H9 (cell line): ENCODE data around the gene ETV7. TPM values are rescaled to one million over a fixed set of nuclear protein-coding genes. Genes with fewer than 3 reads are reported as not detected.

Source experiments
- DNase-seq: peaks from one replicate; pipeline ENCODE4 v3.0.0-alpha.2; 2017
- H2AFZ ChIP-seq: one replicate; pipeline ENCODE4 v1.6.1; 2013; ENCODE audit warnings: mild to moderate bottlenecking, low read length, control low read depth, moderate library complexity
- H2AK5ac ChIP-seq: 2 replicates; pipeline ENCODE4 v1.6.1; 2013; ENCODE audit warnings: low read length, control low read depth, mixed read lengths; ENCODE audit not compliant: insufficient read length
- H2BK120ac ChIP-seq: one replicate; pipeline ENCODE4 v1.6.1; 2013; ENCODE audit warnings: low read depth, mild to moderate bottlenecking, low read length, control low read depth, inconsistent platforms; ENCODE audit not compliant: poor library complexity, severe bottlenecking
- H2BK12ac ChIP-seq: 2 replicates; pipeline ENCODE4 v1.6.1; 2013; ENCODE audit warnings: low read length, control low read depth, mixed read lengths, low read depth; ENCODE audit not compliant: insufficient read length
- H2BK15ac ChIP-seq: 2 replicates; pipeline ENCODE4 v1.6.1; 2013; ENCODE audit warnings: low read depth, low read length, control low read depth
- H2BK20ac ChIP-seq: one replicate; pipeline ENCODE4 v1.6.1; 2013; ENCODE audit warnings: low read depth, mild to moderate bottlenecking, low read length, control low read depth, inconsistent platforms; ENCODE audit not compliant: poor library complexity, severe bottlenecking
- H2BK5ac ChIP-seq: 2 replicates; pipeline ENCODE4 v1.6.1; 2013; ENCODE audit warnings: low read length, control low read depth, mixed read lengths; ENCODE audit not compliant: insufficient read length
- H3K14ac ChIP-seq: 2 replicates; pipeline ENCODE4 v1.6.1; 2013; ENCODE audit warnings: low read length, control low read depth; ENCODE audit not compliant: insufficient read depth
- H3K18ac ChIP-seq: 2 replicates; pipeline ENCODE4 v1.6.1; 2013; ENCODE audit warnings: low read depth, mild to moderate bottlenecking, mixed read lengths, low read length, control low read depth; ENCODE audit not compliant: insufficient read length
- H3K23ac ChIP-seq: 2 replicates; pipeline ENCODE4 v1.6.1; 2013; ENCODE audit warnings: low read length, control low read depth, mixed read lengths, low read depth; ENCODE audit not compliant: insufficient read length
- H3K23me2 ChIP-seq: 2 replicates; pipeline ENCODE4 v1.6.1; 2013; ENCODE audit warnings: low read depth, mild to moderate bottlenecking, mixed read lengths, low read length, control low read depth; ENCODE audit not compliant: insufficient read length, poor library complexity, severe bottlenecking
- H3K27ac ChIP-seq: 2 replicates; pipeline ENCODE4 v1.5.1; 2013; ENCODE audit warnings: low read length, control low read depth, mixed read lengths, low read depth; ENCODE audit not compliant: insufficient read length
- H3K27me3 ChIP-seq: 2 replicates; pipeline ENCODE4 v1.6.1; 2013; ENCODE audit warnings: low read length, control low read depth, inconsistent platforms; ENCODE audit not compliant: insufficient read depth
- H3K4ac ChIP-seq: 2 replicates; pipeline ENCODE4 v1.6.1; 2013; ENCODE audit warnings: low read depth, mild to moderate bottlenecking, control low read depth, inconsistent platforms, low read length, moderate library complexity
- H3K4me1 ChIP-seq: 2 replicates; pipeline ENCODE4 v1.6.1; 2013; ENCODE audit warnings: low read length, control low read depth, inconsistent platforms; ENCODE audit not compliant: insufficient read depth
- H3K4me2 ChIP-seq: 2 replicates; pipeline ENCODE4 v1.6.1; 2013; ENCODE audit warnings: low read length, control low read depth, mixed read lengths; ENCODE audit not compliant: insufficient read length, insufficient read depth
- H3K56ac ChIP-seq: 2 replicates; pipeline ENCODE4 v1.6.1; 2013; ENCODE audit warnings: low read depth, mild to moderate bottlenecking, mixed read lengths, low read length, control low read depth; ENCODE audit not compliant: insufficient read length
- H3K79me1 ChIP-seq: 2 replicates; pipeline ENCODE4 v1.6.1; 2013; ENCODE audit warnings: low read depth, mild to moderate bottlenecking, moderate library complexity, low read length, control low read depth, inconsistent platforms; ENCODE audit not compliant: insufficient read depth, poor library complexity, severe bottlenecking
- H3K79me2 ChIP-seq: 2 replicates; pipeline ENCODE4 v1.6.1; 2013; ENCODE audit warnings: low read length, control low read depth, inconsistent platforms; ENCODE audit not compliant: insufficient read depth
- H3K9ac ChIP-seq: 2 replicates; pipeline ENCODE4 v1.6.1; 2013; ENCODE audit warnings: low read length, control low read depth, mixed read lengths; ENCODE audit not compliant: insufficient read length; ENCODE audit errors: extremely low read depth
- H3K9me3 ChIP-seq: one replicate; pipeline ENCODE4 v1.6.1; 2013; ENCODE audit warnings: low read depth, low read length, inconsistent platforms; ENCODE audit not compliant: control insufficient read depth
- H3T11ph ChIP-seq: one replicate; pipeline ENCODE4 v1.6.1; 2013; ENCODE audit warnings: mild to moderate bottlenecking, low read length, control low read depth, inconsistent platforms
- H4K20me1 ChIP-seq: one replicate; pipeline ENCODE4 v1.6.1; 2013; ENCODE audit not compliant: control insufficient read depth, insufficient read length, insufficient read depth
- H4K5ac ChIP-seq: 2 replicates; pipeline ENCODE4 v1.6.1; 2013; ENCODE audit warnings: low read depth, mild to moderate bottlenecking, mixed read lengths, low read length, control low read depth; ENCODE audit not compliant: insufficient read length
- H4K8ac ChIP-seq: replicated peaks from 2 replicates; pipeline ENCODE4 v1.6.1; 2013; ENCODE audit warnings: low read length, control low read depth, mixed read lengths, low read depth; ENCODE audit not compliant: insufficient read length
- H4K91ac ChIP-seq: 2 replicates; pipeline ENCODE4 v1.6.1; 2013; ENCODE audit warnings: low read depth, mild to moderate bottlenecking, moderate library complexity, mixed read lengths, low read length, control low read depth; ENCODE audit not compliant: insufficient read length
- H3K27ac Mint-ChIP-seq, 3 experiments: 2 replicates in 2 of 3; 3 replicates in 1 of 3; pipeline ENCODE4 v1.8.0; 2020 to 2021; ENCODE audit warnings: mixed read lengths in 3 of 3, mild to moderate bottlenecking in 1 of 3, moderate library complexity in 1 of 3
- H3K27me3 Mint-ChIP-seq: 2 replicates; pipeline ENCODE4 v1.8.0; 2021; ENCODE audit warnings: low read depth, mild to moderate bottlenecking, moderate library complexity, mixed read lengths
- H3K36me3 Mint-ChIP-seq, 3 experiments: 2 replicates in 2 of 3; 3 replicates in 1 of 3; pipeline ENCODE4 v1.8.0; 2020 to 2021; ENCODE audit warnings: low read depth in 3 of 3, mixed read lengths in 3 of 3; ENCODE audit not compliant: insufficient read depth in 1 of 3
- H3K4me1 Mint-ChIP-seq, 2 experiments: 2 replicates each; pipeline ENCODE4 v1.8.0; 2020; ENCODE audit warnings: mixed read lengths in 2 of 2
- H3K4me3 Mint-ChIP-seq, 2 experiments: 2 replicates in 1 of 2; 3 replicates in 1 of 2; pipeline ENCODE4 v1.8.0; 2020 to 2021; ENCODE audit warnings: mild to moderate bottlenecking in 2 of 2, mixed read lengths in 2 of 2, moderate library complexity in 1 of 2
- H3K9me3 Mint-ChIP-seq, 2 experiments: 2 replicates in 1 of 2; 3 replicates in 1 of 2; pipeline ENCODE4 v1.8.0; 2020; ENCODE audit warnings: mild to moderate bottlenecking in 2 of 2, mixed read lengths in 2 of 2, moderate library complexity in 1 of 2
- CTCF ChIP-seq: fragments of 200-600 bp; sonication (generic); conservative IDR thresholded peaks from 3 replicates; pipeline ENCODE4 v1.8.0; 2021; ENCODE audit warnings: antibody characterized with exemption, mild to moderate bottlenecking
- WGBS: extraction: QIAGEN DNeasy Blood & Tissue Kit; methylation state at CpG from one replicate; pipeline ENCODE4 v1.1.7; 2013; ENCODE audit warnings: missing lambda C conversion rate, low lambda C conversion rate, mixed read lengths; ENCODE audit not compliant: insufficient read length; ENCODE audit errors: extremely low coverage; 5-methylcytosine and 5-hydroxymethylcytosine counted together
- total RNA-seq: library from RNA; stranded (reverse); gene quantifications from 2 replicates; pipeline ENCODE4 v1.2.1, GENCODE V29; 2021

ETV7 gene
- total RNA-seq, 1 experiment from 2014 or later, result 0.92 TPM

DNA sequence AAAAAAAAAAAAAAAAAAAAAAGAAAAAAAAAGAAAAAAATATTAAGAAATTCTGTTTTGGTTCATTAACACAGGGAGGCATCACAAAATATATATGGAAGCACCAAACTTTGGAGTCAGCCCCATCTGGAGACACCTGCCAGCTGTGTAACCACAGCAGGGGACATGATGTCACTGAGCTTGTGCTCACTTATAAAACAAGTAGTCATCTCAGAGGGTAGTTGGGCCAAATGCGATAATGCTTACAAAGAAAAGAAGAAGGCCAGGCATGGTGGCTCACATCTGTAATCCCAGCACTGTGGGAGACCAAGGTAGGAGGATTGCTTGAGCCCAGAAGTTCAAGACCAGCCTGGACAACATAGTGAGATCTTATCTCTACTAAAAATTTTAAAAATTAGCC, 49.7 kb downstream of the ETV7 start:
- Mint-ChIP-seq H3K9me3 (no peaks in the 10 kb centered on the region; a peak in 1 of 5 replicates), H3K4me1 (peaks cover 15 to 21% of the 10 kb centered on the region in 2 experiments), H3K36me3 (no peaks in the 10 kb centered on the region), H3K27ac (no peak overlapping the region; a peak in 1 of 7 replicates), H3K4me3 (no peak overlapping the region), H3K27me3 (peaks cover 40% of the 10 kb centered on the region)
- no peak overlapping the region for H3K9ac ChIP-seq
- no peaks in the 10 kb centered on the region for H3K9me3 ChIP-seq
- no peak overlapping the region for H3K56ac ChIP-seq
- no peaks in the 10 kb centered on the region for H3K79me2 ChIP-seq
- no peak for DNase-seq
- H3K23me2 ChIP-seq, result peaks cover 4% of the 10 kb centered on the region
- no peak overlapping the region for H4K8ac ChIP-seq
- H2AFZ ChIP-seq, result no peak overlapping the region
- no peak overlapping the region for H2BK120ac ChIP-seq
- no peak overlapping the region for H2BK20ac ChIP-seq
- no peaks in the 10 kb centered on the region for H3K27me3 ChIP-seq
- no peak overlapping the region for H2AK5ac ChIP-seq
- H3K18ac ChIP-seq, result no peak overlapping the region
- no peaks in the 10 kb centered on the region for H4K20me1 ChIP-seq
- no peak overlapping the region for H4K91ac ChIP-seq
- H3K27ac ChIP-seq, result no peak overlapping the region
- no peaks in the 10 kb centered on the region for H3K4me1 ChIP-seq
- no CpG with 5 or more reads among the region's 1 CpG for WGBS
- no peak overlapping the region for H3K4ac ChIP-seq
- H3K79me1 ChIP-seq, result no peaks in the 10 kb centered on the region
- no peak overlapping the region for H4K5ac ChIP-seq
- H2BK12ac ChIP-seq, result no peak overlapping the region
- TF ChIP-seq CTCF, result no peak
- no peak overlapping the region for H3K14ac ChIP-seq
- no peak overlapping the region for H3T11ph ChIP-seq
- H2BK5ac ChIP-seq, result no peak overlapping the region
- no peak overlapping the region for H3K4me2 ChIP-seq
- H3K23ac ChIP-seq, result no peak overlapping the region
- no peak overlapping the region for H2BK15ac ChIP-seq
